Measurements from ENCODE around the gene CTIF. TPM values are rescaled to one million over a fixed set of nuclear protein-coding genes. Genes with fewer than 3 reads are reported as not detected.

The CTIF gene
- polyA plus RNA-seq, 3 donors, result 0.38 to 8.7 (median 1.2) TPM

GRCh38 chr18:48845174-48845573, 306.3 kb downstream of the CTIF start:
- Mint-ChIP-seq H3K9me3 (peaks cover 0 to 5% (median 1%) of the 10 kb centered on the region in 7 donors), H3K27ac (peak overlapping the region in 1 of 7 donors; percentile 46), H3K4me3 (no peak overlapping the region), H3K27me3 (ENCODE audit: low read depth in 3 of 3) (no peaks in the 10 kb centered on the region), H3K4me1 (peaks cover 46% of the 10 kb centered on the region), H3K36me3 (peaks cover 11 to 19% of the 10 kb centered on the region in 2 donors)
- H3K9me3 ChIP-seq (replicated peaks in 1 of 2; ENCODE audit: control insufficient read depth in 1 of 2, insufficient read depth in 1 of 2, low read length in 2 of 2), result no peaks in the 10 kb centered on the region
- intact Hi-C loops (cut with micrococcal nuclease), result no loop called here
- H3K9ac ChIP-seq (ENCODE audit: insufficient read depth, low read length, poor library complexity, severe bottlenecking), result no peak overlapping the region
- no peak overlapping the region for H2AFZ ChIP-seq (ENCODE audit: insufficient read depth, low read depth, low read length, poor library complexity, severe bottlenecking)
- no peaks in the 10 kb centered on the region for H3K36me3 ChIP-seq (replicated peaks in 1 of 2; ENCODE audit: control insufficient read depth in 1 of 2, insufficient read depth in 2 of 2, low read length in 2 of 2)
- no peaks in the 10 kb centered on the region for H3K79me2 ChIP-seq (ENCODE audit: insufficient read depth, low read length)
- H3K27ac ChIP-seq (ENCODE audit: low read depth in 1 of 2, low read length in 2 of 2), result no peak overlapping the region
- WGBS (ENCODE audit: insufficient coverage), result 79% methylated on average over 4 of the region's 4 CpGs
- H4K20me1 ChIP-seq (ENCODE audit: insufficient read depth, low read length), result no peaks in the 10 kb centered on the region
- peaks cover 26 to 34% of the 10 kb centered on the region in 2 donors for H3K4me1 ChIP-seq (ENCODE audit: control insufficient read depth in 1 of 2, insufficient read depth in 2 of 2, low read length in 2 of 2)
- no peaks in the 10 kb centered on the region for H3K27me3 ChIP-seq (ENCODE audit: control insufficient read depth in 2 of 2, insufficient read depth in 2 of 2, low read length in 2 of 2)
- no peak overlapping the region for H3K4me3 ChIP-seq (replicated peaks in 1 of 3; ENCODE audit: low read depth in 2 of 3, low read length in 3 of 3)
- H3K4me2 ChIP-seq (replicated peaks; ENCODE audit: extremely low read depth, low read length, poor library complexity, severe bottlenecking), result no peak overlapping the region
- no peak for DNase-seq
- no peak for TF ChIP-seq CTCF (IDR thresholded peaks at IDR 0.05)

- peaks cover 0 to 5% (median 1%) of the 10 kb centered on the region in 7 donors for H3K9me3 Mint-ChIP-seq
- H3K4me3 Mint-ChIP-seq, result no peak overlapping the region
- Histone ChIP-seq H3K4me1 (ENCODE audit: control insufficient read depth in 1 of 2, insufficient read depth in 2 of 2, low read length in 2 of 2) (peaks cover 29 to 39% of the 10 kb centered on the region in 2 donors), H3K9ac (ENCODE audit: insufficient read depth, low read length, poor library complexity, severe bottlenecking) (no peak overlapping the region), H3K4me3 (replicated peaks in 1 of 3; ENCODE audit: low read depth in 2 of 3, low read length in 3 of 3) (no peak overlapping the region), H3K4me2 (replicated peaks; ENCODE audit: extremely low read depth, low read length, poor library complexity, severe bottlenecking) (no peak overlapping the region), H3K36me3 (replicated peaks in 1 of 2; ENCODE audit: control insufficient read depth in 1 of 2, insufficient read depth in 2 of 2, low read length in 2 of 2) (no peaks in the 10 kb centered on the region), H3K27ac (ENCODE audit: low read depth in 1 of 2, low read length in 2 of 2) (no peak overlapping the region), H3K27me3 (ENCODE audit: control insufficient read depth in 2 of 2, insufficient read depth in 2 of 2, low read length in 2 of 2) (no peaks in the 10 kb centered on the region), H4K20me1 (ENCODE audit: insufficient read depth, low read length) (no peaks in the 10 kb centered on the region), H3K79me2 (ENCODE audit: insufficient read depth, low read length) (no peaks in the 10 kb centered on the region), H3K9me3 (replicated peaks in 1 of 2; ENCODE audit: control insufficient read depth in 1 of 2, insufficient read depth in 1 of 2, low read length in 2 of 2) (no peaks in the 10 kb centered on the region), H2AFZ (ENCODE audit: insufficient read depth, low read depth, low read length, poor library complexity, severe bottlenecking) (no peak overlapping the region)
- H3K27me3 Mint-ChIP-seq (ENCODE audit: low read depth in 3 of 3), result no peaks in the 10 kb centered on the region
- H3K27ac Mint-ChIP-seq, result no peak overlapping the region
- intact Hi-C loops (cut with micrococcal nuclease), result no loop called here
- TF ChIP-seq CTCF (IDR thresholded peaks at IDR 0.05), result no peak
- H3K36me3 Mint-ChIP-seq, result peaks cover 11 to 21% of the 10 kb centered on the region in 2 donors
- peaks cover 46% of the 10 kb centered on the region for H3K4me1 Mint-ChIP-seq
- DNase-seq, result no peak
- 90% methylated on average over 1 of the region's 2 CpGs for WGBS (ENCODE audit: insufficient coverage)
These were observed 307.6 kb downstream of the CTIF start for GRCh38 chr18:48846423-48846932.
